Retina (tissue), 1 donor: ENCODE measurements around the gene TLR6.

ENCODE experiments used
- DNase-seq: peaks from one replicate; pipeline ENCODE4 v3.0.0-alpha.2; 2016

Gene TLR6, protein sequence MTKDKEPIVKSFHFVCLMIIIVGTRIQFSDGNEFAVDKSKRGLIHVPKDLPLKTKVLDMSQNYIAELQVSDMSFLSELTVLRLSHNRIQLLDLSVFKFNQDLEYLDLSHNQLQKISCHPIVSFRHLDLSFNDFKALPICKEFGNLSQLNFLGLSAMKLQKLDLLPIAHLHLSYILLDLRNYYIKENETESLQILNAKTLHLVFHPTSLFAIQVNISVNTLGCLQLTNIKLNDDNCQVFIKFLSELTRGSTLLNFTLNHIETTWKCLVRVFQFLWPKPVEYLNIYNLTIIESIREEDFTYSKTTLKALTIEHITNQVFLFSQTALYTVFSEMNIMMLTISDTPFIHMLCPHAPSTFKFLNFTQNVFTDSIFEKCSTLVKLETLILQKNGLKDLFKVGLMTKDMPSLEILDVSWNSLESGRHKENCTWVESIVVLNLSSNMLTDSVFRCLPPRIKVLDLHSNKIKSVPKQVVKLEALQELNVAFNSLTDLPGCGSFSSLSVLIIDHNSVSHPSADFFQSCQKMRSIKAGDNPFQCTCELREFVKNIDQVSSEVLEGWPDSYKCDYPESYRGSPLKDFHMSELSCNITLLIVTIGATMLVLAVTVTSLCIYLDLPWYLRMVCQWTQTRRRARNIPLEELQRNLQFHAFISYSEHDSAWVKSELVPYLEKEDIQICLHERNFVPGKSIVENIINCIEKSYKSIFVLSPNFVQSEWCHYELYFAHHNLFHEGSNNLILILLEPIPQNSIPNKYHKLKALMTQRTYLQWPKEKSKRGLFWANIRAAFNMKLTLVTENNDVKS

DNA sequence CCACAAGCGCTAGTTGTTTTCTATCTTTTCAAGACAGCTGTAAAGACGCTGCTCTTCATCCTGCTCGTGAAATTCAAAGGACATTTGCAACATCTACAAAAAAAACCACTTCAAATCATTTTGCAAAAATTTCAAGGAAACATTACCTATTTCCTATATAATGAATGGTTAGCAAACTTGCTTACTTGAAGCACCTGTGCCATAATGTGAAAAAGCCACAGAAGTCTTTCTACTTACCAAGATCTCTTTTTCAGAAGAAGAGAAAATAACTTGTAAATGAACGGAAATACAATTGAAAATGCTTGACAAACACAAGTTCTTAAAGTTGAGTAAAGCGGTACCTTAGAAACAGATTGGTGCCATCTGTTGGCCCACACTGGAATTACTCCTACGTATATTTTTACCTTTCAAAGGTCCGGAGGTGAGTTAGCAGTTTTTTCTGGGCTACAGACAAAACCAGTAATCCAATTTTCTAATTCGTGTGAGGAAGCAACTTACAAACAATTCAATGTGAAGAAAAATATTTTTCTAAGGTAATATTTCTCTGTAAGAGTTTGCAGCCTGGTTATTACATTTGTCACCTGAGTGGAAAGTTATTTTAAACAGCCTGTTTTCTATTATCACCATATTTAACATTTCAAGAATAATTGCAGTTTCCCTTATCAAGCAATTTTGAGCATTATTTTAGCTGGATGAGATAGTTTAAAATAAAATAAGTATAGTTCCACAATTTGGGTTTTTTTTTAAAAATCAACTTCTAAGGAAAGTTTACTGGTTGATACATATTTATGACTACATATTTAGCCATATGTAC, at the start of gene TLR6:
TSS of gene TLR6 (minus strand) at position 294 of the 814 bp plus-strand sequence. CDS start 27,344 bp downstream, outside the sequence.
- peak; percentile 14 for DNase-seq

DNA sequence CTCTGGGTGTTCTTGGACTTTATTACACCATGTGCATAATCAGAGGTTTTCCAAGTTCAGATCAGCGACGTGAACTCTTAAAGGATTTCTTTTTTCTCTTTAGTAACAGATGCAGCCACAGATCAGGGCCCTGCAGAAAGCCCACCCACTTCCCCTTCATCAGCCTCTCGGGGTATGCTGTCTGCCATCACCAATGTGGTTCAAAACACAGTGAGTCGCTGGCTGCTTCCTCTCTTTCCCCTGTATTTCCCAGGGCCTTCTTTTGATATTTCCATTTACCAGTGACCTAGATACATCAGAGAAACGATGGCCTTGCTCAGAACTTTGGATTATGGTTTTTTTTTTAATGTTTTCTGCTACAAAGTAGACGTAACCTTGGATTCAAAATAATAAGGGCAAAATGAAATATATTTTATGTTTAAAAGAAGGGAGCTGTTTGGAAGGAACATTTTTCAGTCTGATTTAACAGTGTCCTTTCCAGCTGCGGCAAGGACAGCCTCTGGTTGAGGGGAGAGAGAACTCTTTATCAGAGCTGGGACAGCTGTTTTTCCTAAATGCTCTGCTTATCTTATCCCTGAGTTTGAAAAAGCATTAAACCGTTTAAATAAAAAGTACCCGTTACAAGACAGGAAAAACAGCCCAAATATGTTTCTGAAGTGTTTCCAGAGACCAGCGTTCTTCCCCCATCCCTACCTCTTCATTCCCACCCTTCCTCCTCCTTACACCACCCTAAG, 49.2 kb upstream of the TLR6 start:
- DNase-seq = no peak

GRCh38 chr4:38904682-38905081, 48.1 kb upstream of the TLR6 start:
- no peak for DNase-seq

- no peak for DNase-seq
These were observed 47.6 kb upstream of the TLR6 start for GRCh38 chr4:38904090-38904666.

DNA sequence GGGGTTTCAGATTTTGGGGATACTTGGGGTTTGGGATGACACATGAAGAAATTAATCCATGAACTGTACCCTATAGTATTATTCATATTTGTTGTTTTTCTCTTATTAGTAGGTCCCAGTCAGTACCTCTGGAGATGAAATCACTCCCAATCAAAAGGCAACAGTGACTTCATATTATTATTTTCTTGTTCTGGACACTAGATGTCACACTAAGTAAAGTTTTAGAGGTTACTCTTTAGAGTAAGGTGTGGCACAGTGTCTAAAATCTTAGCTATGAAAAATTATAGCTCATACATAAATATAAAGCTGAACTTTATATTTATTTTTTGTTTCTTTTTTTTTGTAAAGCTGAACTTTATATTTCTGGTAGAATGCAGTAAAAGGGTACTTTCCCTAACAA, 46.1 kb upstream of the TLR6 start:
- DNase-seq = no peak

- no peak for DNase-seq
These were observed 45.6 kb upstream of the TLR6 start for GRCh38 chr4:38902221-38902620.

GRCh38 chr4:38898245-38898644, 41.6 kb upstream of the TLR6 start:
- no peak for DNase-seq

- no peak for DNase-seq
These were observed 40.3 kb upstream of the TLR6 start for GRCh38 chr4:38896940-38897339.

DNA sequence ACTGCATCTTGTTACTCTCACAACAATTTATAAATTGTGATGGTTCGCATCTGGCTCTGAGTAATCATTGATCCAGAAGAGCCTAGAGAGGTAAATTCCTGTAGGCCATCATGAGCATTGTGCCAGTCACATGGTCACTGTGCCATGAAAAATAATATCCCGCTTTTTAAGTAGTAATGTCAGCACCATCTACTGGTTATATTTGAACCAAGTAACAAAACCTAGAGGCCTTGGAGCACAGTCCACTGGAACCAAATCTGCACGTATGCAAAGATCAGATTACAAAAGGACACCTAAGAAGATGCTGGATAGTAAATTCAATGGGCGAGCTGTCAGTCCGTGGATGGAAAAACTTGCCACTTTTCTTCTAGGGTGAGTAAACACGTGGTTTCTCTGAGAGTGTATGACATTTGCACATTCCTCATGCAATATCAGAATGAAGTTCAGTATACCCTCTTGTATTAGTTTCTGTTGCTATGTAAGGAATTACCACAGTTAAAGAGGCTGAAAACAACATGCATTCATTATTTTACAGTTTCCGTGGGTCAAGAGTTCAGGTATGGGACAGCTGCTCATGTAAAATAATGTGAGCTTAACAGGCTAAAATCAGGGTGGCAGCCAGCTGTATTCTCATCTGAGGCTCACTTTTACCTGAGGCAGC, 37.8 kb upstream of the TLR6 start:
- no peak for DNase-seq

DNA sequence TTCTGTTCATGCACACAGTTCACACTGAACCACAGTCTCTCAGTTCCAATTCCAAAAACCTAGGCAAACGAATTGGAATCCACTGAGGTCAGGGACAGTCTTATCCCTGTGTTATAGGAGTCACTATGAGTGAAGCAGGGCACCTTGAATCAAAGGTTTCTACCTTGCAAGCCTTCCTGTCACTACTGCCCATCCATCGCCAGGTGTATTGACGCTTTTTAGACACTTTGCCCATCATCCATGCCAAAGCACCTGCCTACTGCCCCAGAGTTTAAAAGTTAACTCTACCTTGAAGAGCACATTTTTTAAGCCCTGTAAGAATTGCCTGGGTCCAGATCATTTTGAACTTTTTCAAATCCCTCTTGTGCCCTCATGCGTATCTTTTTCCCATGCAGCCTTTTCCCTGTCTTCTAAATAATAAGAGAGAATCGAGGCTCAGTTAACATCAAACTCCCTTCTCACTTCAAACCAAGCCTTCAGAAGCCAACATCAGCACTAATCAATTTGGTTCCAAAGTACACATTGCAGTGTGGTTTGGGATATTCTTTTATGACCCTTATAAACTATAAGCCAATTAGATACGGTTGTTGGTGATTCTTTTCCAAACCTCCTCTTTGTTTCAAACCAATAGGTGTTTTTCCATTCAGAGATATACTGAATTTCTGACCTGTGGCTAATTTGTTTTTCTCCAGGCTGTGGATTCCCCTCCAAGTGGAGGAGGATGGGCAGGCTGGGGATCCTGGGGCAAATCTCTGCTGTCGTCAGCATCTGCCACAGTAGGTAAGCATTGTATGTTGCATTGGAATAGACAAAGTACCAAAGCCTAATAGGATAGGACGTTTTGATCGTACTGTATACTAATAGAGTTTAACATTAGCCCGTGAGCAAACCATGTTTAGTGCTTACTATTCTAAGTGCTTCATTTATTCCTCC, 34.7 kb upstream of the TLR6 start:
- DNase-seq = no peak

- DNase-seq = peak; percentile 23
These were observed 32.5 kb upstream of the TLR6 start for GRCh38 chr4:38889143-38889542.

GRCh38 chr4:38884254-38884653, 27.6 kb upstream of the TLR6 start:
- DNase-seq = no peak

DNA sequence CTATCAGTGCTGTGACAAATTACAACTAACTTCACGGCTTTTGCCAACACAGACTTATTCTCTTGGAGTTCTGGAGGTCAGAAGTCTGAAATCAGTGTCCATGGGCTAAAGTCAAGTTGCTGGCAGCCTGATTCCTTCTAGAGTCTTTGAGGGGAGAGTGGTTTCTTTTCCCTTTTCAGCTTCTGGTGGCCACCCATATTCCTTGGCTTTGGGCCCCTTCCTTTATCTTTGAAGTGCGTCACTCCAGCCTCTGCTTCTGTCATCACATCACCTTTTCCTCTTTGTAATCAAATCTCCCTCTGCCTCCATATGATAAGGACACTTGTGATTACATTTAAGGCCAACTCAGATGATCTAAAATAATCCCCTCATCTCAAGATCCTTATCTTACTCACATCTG, 20.0 kb upstream of the TLR6 start:
- no peak for DNase-seq

DNA sequence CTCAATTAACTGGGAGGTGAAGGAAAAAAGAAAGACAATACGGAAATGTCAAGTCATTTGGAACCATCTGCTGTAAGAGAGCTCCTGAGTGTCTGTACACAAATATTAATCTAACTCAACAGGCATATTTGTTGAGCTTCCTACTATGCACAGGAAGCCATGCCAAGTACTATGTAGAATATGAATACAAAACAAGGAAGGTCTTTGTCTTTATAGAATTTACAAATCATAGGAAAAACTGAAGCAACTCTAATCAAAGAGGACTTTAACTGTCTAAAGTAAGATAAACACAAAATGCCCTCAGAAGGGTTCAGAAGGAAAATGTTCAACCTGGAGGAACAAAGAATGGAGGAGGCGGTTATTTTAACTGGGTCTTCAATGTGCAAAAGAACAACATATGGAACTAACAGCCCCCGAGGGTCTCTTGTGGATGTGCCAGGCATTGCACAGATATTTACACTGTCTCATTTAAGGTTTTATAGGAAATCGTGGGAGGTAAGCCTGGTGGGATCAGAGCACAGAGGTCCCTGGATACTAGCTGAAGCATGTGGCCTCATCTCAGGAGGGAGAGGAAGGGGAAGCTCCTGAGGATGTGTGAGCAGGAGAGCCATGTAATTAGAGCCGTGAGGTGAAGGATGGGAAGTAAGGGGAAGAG, 16.8 kb upstream of the TLR6 start:
- no peak for DNase-seq

GRCh38 chr4:38872620-38873019, 16.0 kb upstream of the TLR6 start:
- DNase-seq = no peak

DNA sequence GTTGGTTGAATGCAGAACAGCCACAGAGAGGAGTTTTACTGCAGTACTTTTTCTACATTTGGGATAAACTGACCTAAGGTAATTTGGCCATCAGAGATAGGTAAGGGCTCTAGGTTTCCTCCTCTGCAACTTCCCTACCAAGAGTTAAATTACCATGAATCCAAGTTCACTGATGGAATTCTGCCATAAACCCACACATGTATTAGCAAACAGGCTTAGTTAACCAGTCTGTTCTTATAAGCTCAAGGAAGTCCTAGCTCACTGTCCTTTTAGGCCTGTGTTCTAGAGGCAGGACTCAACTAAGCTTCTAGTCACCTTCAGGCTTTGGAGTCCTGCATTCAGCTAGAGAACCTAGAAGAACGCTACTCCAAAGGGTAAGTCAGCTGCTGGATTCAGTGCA, 15.0 kb upstream of the TLR6 start:
- DNase-seq = no peak

DNA sequence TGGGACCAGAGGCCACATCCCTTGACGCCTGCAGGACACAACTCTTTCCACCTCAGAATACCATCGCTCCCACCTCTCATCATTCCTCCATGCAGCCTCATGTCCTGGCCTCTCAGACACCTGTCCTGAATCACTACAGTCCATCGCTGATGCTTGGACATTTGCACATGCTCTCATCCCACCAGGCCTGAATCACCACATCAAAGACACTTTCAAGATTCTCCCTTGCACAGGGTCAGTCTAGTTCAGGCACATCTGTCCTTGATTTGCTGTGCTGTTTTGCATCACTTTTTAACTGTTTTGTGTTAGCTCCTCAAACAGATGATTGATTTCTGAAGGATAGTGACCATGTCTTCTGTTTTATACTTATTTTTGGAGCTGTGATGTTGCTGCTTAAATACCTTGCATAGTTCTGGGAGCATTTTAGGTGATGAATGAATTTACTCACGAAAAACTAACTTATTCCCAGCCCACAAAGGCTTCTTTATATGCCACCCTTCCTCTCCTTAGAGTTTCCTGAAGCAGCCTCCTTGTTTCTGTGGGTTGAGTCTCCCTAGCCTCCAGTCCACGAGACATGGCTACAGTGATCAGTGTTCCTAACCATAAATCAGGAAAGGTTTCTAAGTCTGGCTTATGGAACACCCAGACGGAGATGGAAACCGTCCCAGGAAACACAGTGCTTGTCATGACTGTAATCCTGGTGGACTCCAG, 13.6 kb upstream of the TLR6 start:
- DNase-seq = no peak

DNA sequence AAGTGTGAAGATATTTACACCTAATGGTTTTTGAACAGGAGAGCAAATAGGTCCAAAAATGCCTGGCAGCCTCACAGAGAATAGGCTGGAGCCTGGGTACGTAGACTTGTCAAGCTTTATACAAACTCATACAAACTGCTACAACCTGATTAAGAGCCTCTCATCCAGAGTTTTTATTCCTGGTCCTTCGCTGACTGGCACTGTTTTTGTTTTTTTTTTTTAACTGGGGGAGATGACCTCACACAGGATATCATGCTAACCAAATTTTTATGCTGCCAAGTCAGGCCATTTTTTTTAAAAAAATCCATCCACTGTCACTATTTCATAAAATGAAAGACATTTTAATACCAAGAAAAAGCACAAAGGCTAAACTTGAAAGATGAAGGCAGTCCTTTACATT, 12.9 kb upstream of the TLR6 start:
- DNase-seq = no peak
